SKM-1 (cell line): ENCODE data around the gene CBX1.
"Not testable (repeated sequence)": the region's sequence is repeated elsewhere in the genome, so short reads cannot be mapped to it uniquely, and the experiment has no call there.

Experiments used
- DNase-seq: peaks from one replicate; lab custom pipeline; 2025; ENCODE audit not compliant: unreplicated experiment; lab: John Stamatoyannopoulos, UW

Gene CBX1

DNA sequence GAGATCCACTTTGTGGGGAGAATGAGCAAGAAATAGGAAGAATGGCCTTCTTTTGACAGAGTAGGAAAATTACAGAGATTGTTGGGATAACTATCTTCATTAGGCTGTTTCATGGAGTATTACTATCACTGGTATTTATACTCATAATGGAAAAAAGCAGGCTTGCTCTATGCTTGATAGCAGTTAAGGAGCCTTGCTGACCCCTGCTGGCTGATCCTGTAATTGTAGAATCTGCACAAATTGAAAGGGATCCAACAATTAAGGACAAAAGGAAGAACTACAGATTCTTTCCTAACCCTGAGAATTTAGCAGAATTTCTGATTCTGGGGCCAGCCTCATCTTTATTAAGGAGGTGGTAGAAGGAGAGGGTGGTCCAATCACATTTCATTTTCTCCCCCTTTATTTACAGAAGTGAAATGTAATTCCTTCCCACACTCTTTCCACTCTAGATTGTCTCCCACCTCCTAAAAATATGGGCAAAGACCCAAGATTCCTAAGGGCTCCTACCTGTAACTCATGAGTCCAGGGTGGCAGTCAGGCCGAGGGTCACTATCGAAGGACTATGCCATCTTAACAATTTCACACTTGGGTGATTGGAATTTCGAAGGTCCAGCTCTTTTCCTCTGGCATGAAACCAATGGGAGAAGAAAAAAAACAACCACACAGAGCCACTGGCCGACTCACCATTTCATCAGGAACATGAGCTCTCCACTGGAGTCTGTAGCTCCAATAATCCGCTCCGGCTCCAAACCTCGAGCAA is 26.8 kb downstream of the CBX1 start:
- DNase-seq, result peak; percentile 26

DNA sequence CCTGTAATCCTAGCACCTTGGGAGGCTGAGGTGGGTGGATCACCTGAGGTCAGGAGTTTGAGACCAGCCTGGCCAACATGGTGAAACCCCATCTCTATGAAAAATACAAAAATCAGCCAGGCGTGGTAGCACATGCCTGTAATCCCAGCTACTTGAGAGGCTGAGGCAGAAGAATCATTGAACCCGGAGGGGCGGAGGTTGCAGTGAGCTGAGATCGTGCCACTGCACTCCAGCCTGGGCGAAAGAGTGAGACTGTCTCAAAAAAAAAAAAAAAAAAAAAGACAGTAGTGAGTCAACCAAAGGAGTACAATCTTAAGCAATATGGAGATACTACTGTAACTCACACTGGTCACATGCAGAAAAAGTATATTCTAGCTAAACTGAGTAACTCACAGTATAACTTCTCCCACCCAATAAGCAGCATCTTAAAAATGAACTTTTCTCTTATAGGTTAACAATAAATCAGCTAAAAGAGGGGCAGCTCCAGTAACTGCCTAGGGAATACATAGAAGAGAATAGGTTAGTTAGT is 27.6 kb downstream of the CBX1 start:
- not testable (repeated sequence) for DNase-seq

DNA sequence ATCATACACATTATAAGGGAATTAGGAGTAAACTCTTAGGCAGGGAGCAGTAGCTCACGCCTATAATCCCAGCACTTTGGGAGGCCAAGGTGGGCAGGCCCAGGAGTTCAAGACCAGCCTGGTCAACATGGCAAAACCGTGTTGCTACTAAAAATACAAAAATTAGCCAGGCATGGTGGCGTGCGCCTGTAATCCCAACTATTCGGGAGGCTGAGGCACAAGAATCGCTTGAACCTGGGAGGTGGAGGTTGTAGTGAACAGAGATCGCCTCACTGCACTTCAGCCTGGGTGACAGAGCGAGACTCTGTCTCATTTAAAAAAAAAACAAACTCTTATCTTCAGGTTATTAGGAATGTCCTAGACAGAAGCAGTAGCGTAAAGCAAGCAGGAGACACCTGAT is 28.5 kb downstream of the CBX1 start:
- DNase-seq, result not testable (repeated sequence)

DNA sequence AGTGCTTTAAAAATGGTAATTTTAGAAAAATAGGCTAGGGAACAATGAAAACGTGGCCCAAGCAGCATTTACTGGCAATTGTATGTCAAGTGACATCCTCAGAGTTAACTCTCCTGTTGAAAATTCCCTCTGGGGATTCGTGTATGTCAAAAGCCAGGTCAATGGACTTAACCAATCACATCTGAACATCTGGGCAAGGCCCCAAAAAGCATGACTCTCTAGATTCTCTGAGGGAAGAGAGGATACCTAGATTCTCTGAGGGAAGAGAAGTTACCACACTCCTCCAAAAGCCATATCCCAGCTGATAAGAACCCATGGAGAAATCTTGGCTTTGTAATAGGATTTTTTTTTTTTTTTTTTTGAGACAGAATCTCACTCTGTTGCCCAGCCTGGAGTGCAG is 29.6 kb downstream of the CBX1 start:
- no peak for DNase-seq

DNA sequence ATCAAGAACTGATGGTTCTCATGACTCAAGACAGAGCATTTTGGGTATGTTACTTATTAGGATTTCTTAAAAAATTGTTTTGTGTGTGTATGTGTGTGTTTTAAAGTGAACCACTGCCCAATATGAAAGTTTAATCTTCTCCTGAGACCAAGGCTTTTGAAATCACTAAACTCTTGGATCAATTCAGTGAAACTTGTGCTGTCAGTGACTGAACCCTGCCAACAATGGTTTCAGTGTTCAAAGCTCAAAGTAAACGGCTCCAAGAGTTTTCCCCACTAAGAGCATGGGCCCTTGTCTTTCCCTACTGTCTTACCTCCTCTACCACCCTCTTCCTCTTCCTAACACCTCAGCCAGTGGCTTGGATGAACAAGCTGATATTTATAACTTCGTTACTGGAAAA is 31.1 kb downstream of the CBX1 start:
- no peak for DNase-seq

DNA sequence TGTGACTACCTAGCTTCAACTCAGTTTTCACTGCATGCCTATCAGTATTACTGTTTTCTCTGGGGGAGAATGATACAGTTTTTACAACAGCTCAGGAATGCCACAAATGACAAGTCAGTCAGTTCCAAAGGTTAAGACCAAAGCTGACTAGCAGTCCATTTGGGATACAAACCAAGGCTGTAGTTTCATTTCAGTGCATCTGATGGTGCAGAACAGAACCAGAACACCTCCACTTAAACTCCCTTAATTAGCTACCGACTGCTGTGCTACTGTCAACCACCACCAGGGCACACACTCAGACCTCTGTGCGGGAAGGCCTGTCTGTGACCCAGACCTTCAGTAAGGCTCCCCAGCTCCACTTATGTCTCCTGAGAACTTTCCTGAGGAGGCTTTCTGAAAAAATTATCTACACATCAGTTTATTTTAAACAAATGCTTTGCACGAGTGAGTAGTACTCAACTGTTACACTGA is 32.8 kb downstream of the CBX1 start:
- DNase-seq, result no peak

DNA sequence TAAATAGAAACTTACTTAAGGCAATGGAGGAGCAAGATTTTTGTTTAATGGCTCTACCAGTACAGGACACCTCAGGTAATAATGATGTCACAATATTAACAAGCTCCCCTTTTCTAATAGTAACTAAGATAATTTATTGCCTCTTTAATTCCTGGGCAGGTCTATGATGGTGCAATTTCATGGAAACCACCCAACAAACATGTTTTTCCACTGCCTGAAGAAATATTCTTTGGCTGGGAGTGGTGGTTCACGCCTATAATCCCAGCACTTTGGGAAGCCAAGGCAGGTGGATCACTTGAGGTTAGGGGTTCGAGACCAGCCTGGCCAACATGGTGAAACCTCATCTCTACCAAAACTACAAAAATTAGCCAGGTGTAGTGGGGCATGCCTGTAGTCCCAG is 33.5 kb downstream of the CBX1 start:
- DNase-seq, result not testable (repeated sequence)

DNA sequence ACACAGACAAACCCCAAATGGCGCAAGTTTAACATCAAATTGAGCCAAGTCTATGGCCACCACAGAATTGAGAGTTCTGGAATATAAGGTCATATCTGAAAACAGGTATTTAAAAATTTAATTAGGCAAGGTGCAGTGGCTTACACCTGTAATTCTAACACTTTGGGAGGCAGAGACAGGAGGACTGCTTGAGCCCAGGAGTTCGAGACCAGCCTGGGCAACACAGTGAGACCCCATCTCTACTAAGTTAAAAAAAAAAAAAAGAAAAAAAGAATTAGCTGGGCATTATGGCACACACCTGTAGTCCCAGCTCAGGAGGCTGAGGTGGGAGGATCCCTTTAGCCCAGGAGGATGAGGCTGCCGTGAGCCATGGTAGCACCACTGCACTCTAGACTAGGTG is 34.0 kb downstream of the CBX1 start:
- DNase-seq, result no peak

DNA sequence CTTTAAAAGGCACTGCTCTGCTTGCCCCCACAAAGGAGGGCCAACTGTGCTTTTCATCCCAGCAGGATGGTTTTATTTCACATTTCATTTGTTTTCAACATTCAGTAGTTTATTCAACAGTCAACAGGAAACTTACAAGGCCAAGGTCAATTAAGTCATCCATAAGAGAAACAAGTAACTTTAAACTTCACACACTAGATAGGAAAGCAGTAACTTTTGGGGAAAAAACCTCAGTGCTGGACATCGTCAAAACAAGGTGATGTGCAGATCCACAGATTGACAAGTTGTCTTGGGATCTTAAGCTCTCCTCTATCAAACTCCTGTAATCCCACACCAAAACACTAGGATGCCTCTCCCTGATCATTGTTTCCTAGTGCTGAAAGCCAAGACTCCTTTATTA is 34.6 kb downstream of the CBX1 start:
- no peak for DNase-seq

DNA sequence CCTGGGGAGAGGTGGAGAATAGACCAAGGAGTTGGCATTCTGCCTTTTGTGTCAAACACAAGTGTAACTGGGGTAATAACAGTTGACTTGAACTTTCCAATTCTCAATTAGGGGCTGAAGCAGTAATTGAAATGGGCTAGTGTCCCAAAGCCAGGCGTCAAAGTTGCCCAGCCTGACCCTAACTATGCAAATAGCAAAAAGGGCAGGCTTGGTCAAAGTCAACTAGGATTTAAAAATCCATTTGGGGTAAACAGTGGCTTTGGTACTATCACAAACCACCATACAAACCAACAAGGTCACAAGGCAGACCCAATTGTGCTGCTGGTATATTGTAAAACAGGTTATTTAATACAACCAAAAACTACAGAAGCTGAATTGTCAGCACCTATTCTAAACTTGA is 35.1 kb downstream of the CBX1 start:
- no peak for DNase-seq

DNA sequence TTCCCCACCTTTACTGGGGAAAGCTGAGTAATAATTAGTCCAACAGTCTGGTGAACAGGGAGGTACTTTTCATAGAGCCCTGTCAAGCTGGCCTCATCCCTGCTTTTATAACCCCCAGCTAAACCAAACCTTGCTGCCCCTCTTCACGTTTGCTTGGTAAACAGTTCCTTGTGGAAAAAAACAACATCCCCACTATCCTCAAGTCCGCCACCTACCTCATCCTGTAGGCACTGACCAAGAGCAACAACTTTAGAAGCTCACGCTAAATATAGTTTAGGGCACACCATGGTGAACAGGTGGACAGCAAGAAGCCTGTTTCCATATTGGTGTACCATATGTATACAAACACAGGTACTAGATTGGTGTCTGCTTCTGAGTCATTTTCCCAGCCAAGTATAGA is 36.6 kb downstream of the CBX1 start:
- DNase-seq, result no peak

DNA sequence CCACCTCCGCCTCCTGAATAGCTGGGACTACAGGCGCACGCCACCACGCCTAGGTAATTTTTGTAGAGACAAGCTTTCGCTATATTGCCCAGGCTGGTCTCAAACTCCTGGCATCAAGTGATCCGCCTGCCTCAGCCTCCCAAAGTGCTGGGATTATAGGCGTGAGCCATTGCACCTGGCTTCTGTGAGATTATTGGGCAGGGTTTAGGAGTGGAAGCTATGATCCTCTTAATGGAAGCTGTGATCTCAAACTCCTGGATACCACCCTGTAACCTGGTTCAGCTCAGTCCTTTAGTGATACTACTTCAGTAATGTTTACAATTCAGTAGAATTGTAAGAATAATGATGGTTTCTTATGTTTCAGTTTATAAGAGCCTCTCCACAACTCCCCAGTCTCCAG is 39.0 kb downstream of the CBX1 start:
- no peak for DNase-seq

DNA sequence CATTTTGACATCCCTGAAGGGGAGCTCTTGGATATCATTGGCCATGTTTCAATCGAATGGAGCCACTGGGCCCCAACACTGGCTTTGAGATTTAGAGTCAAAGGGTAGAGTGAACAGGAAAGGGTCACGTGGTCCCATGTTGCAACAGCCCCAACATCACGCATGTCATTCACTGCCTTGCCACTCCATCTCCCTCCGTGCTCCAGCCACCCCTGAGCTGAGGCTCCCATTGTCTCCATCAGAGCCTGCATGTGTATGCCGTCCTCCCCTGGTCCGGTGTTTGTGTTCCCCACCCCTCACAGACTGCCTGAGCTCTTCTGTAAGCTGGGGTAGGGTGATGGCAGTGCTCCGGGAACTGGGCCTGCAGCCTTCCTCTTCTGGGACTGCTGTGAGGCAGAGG is 41.0 kb downstream of the CBX1 start:
- no peak for DNase-seq

DNA sequence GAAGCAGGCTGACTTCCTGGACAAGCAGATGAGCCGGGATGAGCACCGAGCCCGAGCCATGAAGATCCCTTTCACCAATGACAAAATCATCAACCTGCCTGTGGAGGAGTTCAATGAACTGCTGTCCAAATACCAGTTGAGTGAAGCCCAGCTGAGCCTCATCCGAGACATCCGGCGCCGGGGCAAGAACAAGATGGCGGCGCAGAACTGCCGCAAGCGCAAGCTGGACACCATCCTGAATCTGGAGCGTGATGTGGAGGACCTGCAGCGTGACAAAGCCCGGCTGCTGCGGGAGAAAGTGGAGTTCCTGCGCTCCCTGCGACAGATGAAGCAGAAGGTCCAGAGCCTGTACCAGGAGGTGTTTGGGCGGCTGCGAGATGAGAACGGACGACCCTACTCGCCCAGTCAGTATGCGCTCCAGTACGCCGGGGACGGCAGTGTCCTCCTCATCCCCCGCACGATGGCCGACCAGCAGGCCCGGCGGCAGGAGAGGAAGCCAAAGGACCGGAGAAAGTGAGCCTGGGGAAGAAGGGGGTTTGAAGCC is 42.1 kb downstream of the CBX1 start:
- DNase-seq, result no peak

DNA sequence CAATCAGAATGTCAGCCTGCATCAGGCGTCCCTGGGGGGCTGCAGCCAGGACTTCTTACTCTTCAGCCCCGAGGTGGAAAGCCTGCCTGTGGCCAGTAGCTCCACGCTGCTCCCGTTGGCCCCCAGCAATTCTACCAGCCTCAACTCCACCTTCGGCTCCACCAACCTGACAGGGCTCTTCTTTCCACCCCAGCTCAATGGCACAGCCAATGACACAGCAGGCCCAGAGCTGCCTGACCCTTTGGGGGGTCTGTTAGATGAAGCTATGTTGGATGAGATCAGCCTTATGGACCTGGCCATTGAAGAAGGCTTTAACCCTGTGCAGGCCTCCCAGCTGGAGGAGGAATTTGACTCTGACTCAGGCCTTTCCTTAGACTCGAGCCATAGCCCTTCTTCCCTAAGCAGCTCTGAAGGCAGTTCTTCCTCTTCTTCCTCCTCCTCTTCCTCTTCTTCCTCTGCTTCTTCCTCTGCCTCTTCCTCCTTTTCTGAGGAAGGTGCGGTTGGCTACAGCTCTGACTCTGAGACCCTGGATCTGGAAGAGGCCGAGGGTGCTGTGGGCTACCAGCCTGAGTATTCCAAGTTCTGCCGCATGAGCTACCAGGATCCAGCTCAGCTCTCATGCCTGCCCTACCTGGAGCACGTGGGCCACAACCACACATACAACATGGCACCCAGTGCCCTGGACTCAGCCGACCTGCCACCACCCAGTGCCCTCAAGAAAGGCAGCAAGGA is 42.7 kb downstream of the CBX1 start:
- DNase-seq, result no peak

DNA sequence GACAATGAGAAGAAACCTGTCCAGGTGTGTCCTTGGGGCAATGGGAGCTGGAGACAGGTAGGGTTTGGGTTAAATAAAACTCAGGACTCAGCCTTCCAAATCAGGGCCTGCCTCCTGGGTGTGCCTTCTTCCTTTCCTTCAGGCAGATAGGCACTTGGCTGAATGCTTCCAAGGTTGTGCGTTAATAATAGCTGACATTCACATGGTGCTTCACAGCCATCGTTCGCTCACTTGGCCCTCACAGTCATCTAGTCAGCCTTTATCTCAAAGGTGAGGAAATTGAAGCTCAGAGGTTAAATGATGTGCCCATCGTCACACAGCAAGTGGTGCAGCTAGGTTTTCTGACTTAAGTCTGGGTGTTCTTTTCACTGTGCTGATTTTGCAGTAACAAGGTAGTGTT is 43.7 kb downstream of the CBX1 start:
- DNase-seq, result no peak

DNA sequence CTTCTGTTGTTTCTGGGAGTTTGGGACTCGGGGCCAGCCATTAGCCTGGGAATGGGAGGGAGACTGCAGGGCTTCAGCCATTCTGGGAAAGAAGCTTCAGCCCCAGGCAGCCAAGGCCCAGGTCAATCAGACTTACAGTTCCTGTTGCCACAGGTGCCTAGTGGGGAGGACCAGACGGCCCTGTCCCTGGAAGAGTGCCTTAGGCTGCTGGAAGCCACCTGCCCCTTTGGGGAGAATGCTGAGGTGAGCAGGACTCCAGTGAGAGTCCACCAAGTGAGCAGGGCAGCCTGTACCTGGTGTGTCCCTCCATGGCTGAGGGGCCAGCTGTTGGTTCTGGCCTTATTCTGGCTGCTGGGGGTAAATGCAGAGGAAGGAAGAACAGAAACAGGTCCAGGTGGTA is 44.4 kb downstream of the CBX1 start:
- no peak for DNase-seq

DNA sequence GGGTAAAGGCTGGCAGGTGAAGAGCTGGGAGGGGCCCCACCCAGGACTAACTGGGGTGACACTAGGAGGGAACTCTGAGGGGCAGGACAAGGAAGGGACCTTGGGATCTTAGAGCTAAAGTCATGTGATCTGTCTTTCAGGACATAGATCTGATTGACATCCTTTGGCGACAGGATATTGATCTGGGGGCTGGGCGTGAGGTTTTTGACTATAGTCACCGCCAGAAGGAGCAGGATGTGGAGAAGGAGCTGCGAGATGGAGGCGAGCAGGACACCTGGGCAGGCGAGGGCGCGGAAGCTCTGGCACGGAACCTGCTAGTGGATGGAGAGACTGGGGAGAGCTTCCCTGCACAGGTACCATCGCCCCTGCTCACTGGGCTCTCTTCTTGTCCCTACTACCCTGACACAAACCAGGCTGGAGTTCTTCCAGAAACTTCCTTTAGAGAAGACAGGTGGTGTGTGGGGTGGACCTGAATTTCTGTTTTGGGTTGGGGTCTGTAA is 45.0 kb downstream of the CBX1 start:
- DNase-seq, result no peak

DNA sequence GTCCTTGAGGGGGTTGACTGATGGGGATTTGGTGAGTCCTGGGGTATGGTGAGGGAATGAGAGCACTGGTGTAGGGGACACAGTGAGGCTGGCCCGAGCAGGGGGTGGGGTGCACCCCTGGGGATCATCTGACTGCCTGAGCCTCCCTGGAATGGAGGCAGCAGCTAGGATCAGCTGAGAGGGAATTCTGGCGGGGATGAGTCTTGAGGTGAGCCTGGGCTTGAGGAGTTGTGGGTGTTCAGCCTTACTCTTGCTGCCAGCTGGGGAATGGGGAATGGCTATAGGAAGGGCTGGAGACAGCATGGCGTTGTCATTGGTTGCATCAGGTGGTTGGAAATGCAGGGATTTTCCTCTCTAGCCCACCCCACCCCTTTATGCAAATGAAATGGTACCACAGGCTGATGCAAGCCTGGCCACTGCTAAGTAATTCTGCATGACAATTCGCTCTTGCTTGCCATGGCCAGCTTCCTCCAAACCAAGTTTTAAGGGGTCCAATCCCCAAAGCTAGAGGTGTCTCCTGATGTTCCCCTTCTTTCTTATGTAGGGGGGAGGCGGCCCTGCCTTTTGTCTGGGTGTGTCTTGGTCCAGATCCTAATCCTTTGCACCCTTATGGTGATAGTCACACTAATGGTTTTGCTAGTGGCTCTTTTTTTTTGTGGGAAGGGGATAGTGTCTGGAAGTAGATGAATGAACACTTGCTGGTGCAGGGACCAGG is 45.6 kb downstream of the CBX1 start:
- DNase-seq, result no peak

DNA sequence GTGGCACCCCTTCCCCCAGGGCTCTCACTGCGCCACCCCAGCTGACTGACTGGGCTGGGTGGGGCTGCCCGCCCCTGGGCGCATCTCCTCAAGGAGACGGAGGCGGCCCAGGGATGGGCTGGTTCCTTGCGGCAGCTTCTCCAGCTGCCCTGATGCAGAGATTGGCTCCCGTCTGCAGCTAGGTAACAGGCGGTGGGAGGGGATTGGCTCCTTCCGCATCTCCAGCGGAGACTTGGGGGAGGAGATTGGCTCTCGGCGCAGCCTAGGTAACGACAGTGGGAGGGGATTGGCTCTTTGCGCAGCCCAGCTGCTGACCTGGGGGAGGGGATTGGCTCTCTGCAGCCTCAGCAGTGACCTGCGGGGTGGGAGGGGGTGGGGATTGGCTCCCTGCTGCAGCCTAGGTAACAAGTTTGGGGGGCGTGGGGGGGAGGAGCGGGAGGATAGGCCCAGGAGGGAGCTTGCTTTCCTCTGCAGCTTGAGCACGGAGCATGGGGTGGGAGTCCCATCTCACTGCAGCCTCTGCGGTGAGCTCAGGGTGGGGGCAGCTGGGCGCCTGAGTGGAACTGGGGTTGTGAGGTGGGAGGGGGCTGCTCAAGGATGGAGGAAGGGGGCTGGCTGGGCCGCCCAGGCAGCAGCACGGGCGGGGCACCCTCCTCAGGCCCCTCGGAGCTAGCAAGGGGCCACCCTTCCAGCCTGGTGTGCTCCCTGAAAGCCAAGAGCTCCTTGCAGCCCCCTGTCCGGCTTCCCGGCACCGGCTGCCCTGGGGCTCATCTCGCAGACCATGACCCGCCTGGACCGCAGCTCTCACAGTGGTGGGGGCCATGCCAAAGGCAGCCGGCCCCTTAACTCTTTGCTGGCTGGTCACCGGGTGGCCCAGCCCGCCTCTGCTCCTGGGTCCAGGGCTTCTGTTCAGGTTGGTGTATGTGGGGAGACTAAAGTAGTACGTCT is 46.8 kb downstream of the CBX1 start:
- DNase-seq, result no peak
